SK-N-SH treated with all-trans-retinoic acid at 6 μM for 48 hours (cell line): ENCODE results near the gene SEMA7A.

Source experiments
- ATAC-seq: fragments of 200-7000 bp; cut with Tn5 transposase; 3 replicates; pipeline ENCODE4 v1.9.1; 2020; ENCODE audit warnings: mild to moderate bottlenecking, moderate library complexity
- ARNTL ChIP-seq: fragments of 450-650 bp; formaldehyde crosslinking; IDR thresholded peaks from 2 replicates; pipeline ENCODE4 v1.5.0; 2020; ENCODE audit warnings: low read depth, mild to moderate bottlenecking, moderate library complexity, borderline replicate concordance
- BACH2 ChIP-seq: fragments of 250-450 bp; sonication (Bioruptor Pico); IDR thresholded peaks from 2 replicates; pipeline ENCODE4 v1.9.0; 2021; ENCODE audit warnings: mild to moderate bottlenecking, borderline replicate concordance
- CREB5 ChIP-seq: fragments of 250-450 bp; sonication (Bioruptor Pico); IDR thresholded peaks from 2 replicates; pipeline ENCODE4 v1.5.1; 2020; ENCODE audit warnings: low read depth, mild to moderate bottlenecking, moderate library complexity
- CSDC2 ChIP-seq: fragments of 250-450 bp; sonication (Bioruptor Pico); IDR thresholded peaks from 2 replicates; pipeline ENCODE4 v1.5.0; 2020; ENCODE audit warnings: mild to moderate bottlenecking, moderate library complexity
- CSRNP3 ChIP-seq: fragments of 250-450 bp; sonication (Bioruptor Pico); IDR thresholded peaks from 2 replicates; pipeline ENCODE4 v1.5.1; 2021; ENCODE audit warnings: mild to moderate bottlenecking, moderate library complexity
- ESRRG ChIP-seq: fragments of 250-450 bp; sonication (Bioruptor Pico); IDR thresholded peaks from 2 replicates; pipeline ENCODE4 v1.6.1; 2021; ENCODE audit warnings: mild to moderate bottlenecking
- ISL1 ChIP-seq: fragments of 250-450 bp; sonication (Bioruptor Pico); IDR thresholded peaks from 2 replicates; pipeline ENCODE4 v2.1.2; 2022; ENCODE audit warnings: mild to moderate bottlenecking, moderate library complexity
- OSR1 ChIP-seq: fragments of 250-450 bp; sonication (Bioruptor Pico); IDR thresholded peaks from 2 replicates; pipeline ENCODE4 v1.8.0; 2022; ENCODE audit warnings: moderate library complexity, mild to moderate bottlenecking, inconsistent platforms
- POU6F1 ChIP-seq: fragments of 250-450 bp; sonication (Bioruptor Pico); IDR thresholded peaks from 2 replicates; pipeline ENCODE4 v1.8.0; 2021; ENCODE audit warnings: low read depth, mild to moderate bottlenecking, moderate library complexity, borderline replicate concordance
- PPARA ChIP-seq: fragments of 250-450 bp; sonication (Bioruptor Pico); IDR thresholded peaks from 2 replicates; pipeline ENCODE4 v1.5.0; 2020; ENCODE audit warnings: mild to moderate bottlenecking, borderline replicate concordance
- RARB ChIP-seq: fragments of 250-450 bp; sonication (Bioruptor Pico); IDR thresholded peaks from 2 replicates; pipeline ENCODE4 v1.8.0; 2021; ENCODE audit warnings: mild to moderate bottlenecking, moderate library complexity
- SNAI2 ChIP-seq: fragments of 250-450 bp; sonication (Bioruptor Pico); IDR thresholded peaks from 2 replicates; pipeline ENCODE4 v1.5.0; 2020; ENCODE audit warnings: mild to moderate bottlenecking, moderate library complexity
- TCF4 ChIP-seq: fragments of 250-450 bp; sonication (Bioruptor Pico); IDR thresholded peaks from 2 replicates; pipeline ENCODE4 v1.8.0; 2021; ENCODE audit warnings: mild to moderate bottlenecking, moderate library complexity, borderline replicate concordance
- TSHZ2 ChIP-seq: fragments of 250-450 bp; sonication (Bioruptor Pico); IDR thresholded peaks from 2 replicates; pipeline ENCODE4 v1.5.0; 2020; ENCODE audit warnings: mild to moderate bottlenecking, moderate library complexity
- ZFP3 ChIP-seq: fragments of 250-450 bp; sonication (Bioruptor Pico); IDR thresholded peaks from 2 replicates; pipeline ENCODE4 v1.5.0; 2020; ENCODE audit warnings: mild to moderate bottlenecking, moderate library complexity
- ZFP30 ChIP-seq: fragments of 450-650 bp; formaldehyde crosslinking; IDR thresholded peaks from 2 replicates; pipeline ENCODE4 v1.5.0; 2022; ENCODE audit warnings: mild to moderate bottlenecking, moderate library complexity
- ZNF565 ChIP-seq: fragments of 450-650 bp; formaldehyde crosslinking; conservative IDR thresholded peaks from 2 replicates; pipeline ENCODE4 v1.5.0; 2020; ENCODE audit warnings: low read depth, mild to moderate bottlenecking, moderate library complexity
- ZNF70 ChIP-seq: fragments of 450-650 bp; formaldehyde crosslinking; IDR thresholded peaks from 2 replicates; pipeline ENCODE4 v1.5.0; 2020; ENCODE audit warnings: mild to moderate bottlenecking, moderate library complexity
- ZNF8 ChIP-seq: fragments of 450-650 bp; formaldehyde crosslinking; IDR thresholded peaks from 2 replicates; pipeline ENCODE4 v1.5.0; 2020; ENCODE audit warnings: mild to moderate bottlenecking, moderate library complexity

SEMA7A gene

GRCh38 chr15:74383695-74384565 is 49.8 kb downstream of the SEMA7A start:
- TF ChIP-seq CREB5 (CRISPR knock-in tag) (no peak), BACH2 (CRISPR knock-in tag) (no peak), ZNF565 (CRISPR knock-in tag) (no peak), POU6F1 (CRISPR knock-in tag) (no peak), ZFP30 (CRISPR knock-in tag) (no peak), ZNF70 (CRISPR knock-in tag) (no peak), OSR1 (no peak), TCF4 (CRISPR knock-in tag) (no peak), RARB (CRISPR knock-in tag) (no peak), PPARA (CRISPR knock-in tag) (no peak), SNAI2 (no peak)
- no peak for ATAC-seq

- TF ChIP-seq ESRRG (CRISPR knock-in tag) (no peak), POU6F1 (CRISPR knock-in tag) (no peak), ZFP3 (CRISPR knock-in tag) (no peak), TCF4 (CRISPR knock-in tag) (no peak), ARNTL (CRISPR knock-in tag) (no peak), TSHZ2 (CRISPR knock-in tag) (no peak), ISL1 (no peak), CSDC2 (no peak), ZNF565 (CRISPR knock-in tag) (no peak), ZNF8 (CRISPR knock-in tag) (no peak), CSRNP3 (CRISPR knock-in tag) (no peak), ZFP30 (CRISPR knock-in tag) (no peak), BACH2 (CRISPR knock-in tag) (no peak), RARB (CRISPR knock-in tag) (no peak), PPARA (CRISPR knock-in tag) (no peak), SNAI2 (no peak), CREB5 (CRISPR knock-in tag) (no peak)
- TF ChIP-seq, all 23 proteins: peak for 0
These were observed 50.5 kb downstream of the SEMA7A start for GRCh38 chr15:74383286-74383685.

More at GRCh38 chr15:74383286-74383685, 50.5 kb downstream of the SEMA7A start:
- no peak for ATAC-seq
